HFFc6 (cell line): ENCODE data around the gene ANGPTL2. TPM values are rescaled to one million over a fixed set of nuclear protein-coding genes. Genes with fewer than 3 reads are reported as not detected.

Experiments used
- DNase-seq: peaks from one replicate; pipeline ENCODE4 v3.0.0-alpha.2; 2018
- H3K27ac Mint-ChIP-seq: 2 replicates; pipeline ENCODE4 v1.8.0; 2020; ENCODE audit warnings: mild to moderate bottlenecking, mixed read lengths
- H3K27me3 Mint-ChIP-seq: 2 replicates; pipeline ENCODE4 v1.8.0; 2021; ENCODE audit warnings: mild to moderate bottlenecking, moderate library complexity, mixed read lengths; ENCODE audit not compliant: insufficient read depth
- H3K36me3 Mint-ChIP-seq: 2 replicates; pipeline ENCODE4 v1.8.0; 2021; ENCODE audit warnings: low read depth, mixed read lengths
- H3K4me1 Mint-ChIP-seq: 2 replicates; pipeline ENCODE4 v1.8.0; 2020; ENCODE audit warnings: low read depth, mixed read lengths
- H3K4me3 Mint-ChIP-seq: 2 replicates; pipeline ENCODE4 v1.8.0; 2020; ENCODE audit warnings: mild to moderate bottlenecking, moderate library complexity, mixed read lengths
- H3K9me3 Mint-ChIP-seq: 2 replicates; pipeline ENCODE4 v1.8.0; 2020; ENCODE audit warnings: mild to moderate bottlenecking, mixed read lengths
- total RNA-seq, 6 experiments: library from RNA; stranded (reverse); fragmentation: NEBNext Ultra II Directional; extraction: Animal tissue kit (Norgen Biotek cat#: 25700); gene quantifications; 2 replicates in 1 of 6; 3 replicates in 5 of 6; pipeline ENCODE4 v1.2.3, GENCODE V29; 2021
- TF ChIP-seq, protein P1 (sequence below): fragments of 200-600 bp; sonication (generic); IDR thresholded peaks from 2 replicates; pipeline ENCODE4 v1.5.0; 2021; ENCODE audit warnings: antibody characterized with exemption, mild to moderate bottlenecking

ANGPTL2 gene
- total RNA-seq, 6 experiments from 2014 or later, result 15.0 to 20.9 (median 19.4) TPM

- Mint-ChIP-seq H3K4me3 (no peak overlapping the region), H3K36me3 (no peaks in the 10 kb centered on the region), H3K4me1 (peaks cover 21% of the 10 kb centered on the region), H3K9me3 (no peaks in the 10 kb centered on the region), H3K27me3 (no peaks in the 10 kb centered on the region), H3K27ac (no peak overlapping the region)
- no peak for DNase-seq
- TF ChIP-seq, protein P1, sequence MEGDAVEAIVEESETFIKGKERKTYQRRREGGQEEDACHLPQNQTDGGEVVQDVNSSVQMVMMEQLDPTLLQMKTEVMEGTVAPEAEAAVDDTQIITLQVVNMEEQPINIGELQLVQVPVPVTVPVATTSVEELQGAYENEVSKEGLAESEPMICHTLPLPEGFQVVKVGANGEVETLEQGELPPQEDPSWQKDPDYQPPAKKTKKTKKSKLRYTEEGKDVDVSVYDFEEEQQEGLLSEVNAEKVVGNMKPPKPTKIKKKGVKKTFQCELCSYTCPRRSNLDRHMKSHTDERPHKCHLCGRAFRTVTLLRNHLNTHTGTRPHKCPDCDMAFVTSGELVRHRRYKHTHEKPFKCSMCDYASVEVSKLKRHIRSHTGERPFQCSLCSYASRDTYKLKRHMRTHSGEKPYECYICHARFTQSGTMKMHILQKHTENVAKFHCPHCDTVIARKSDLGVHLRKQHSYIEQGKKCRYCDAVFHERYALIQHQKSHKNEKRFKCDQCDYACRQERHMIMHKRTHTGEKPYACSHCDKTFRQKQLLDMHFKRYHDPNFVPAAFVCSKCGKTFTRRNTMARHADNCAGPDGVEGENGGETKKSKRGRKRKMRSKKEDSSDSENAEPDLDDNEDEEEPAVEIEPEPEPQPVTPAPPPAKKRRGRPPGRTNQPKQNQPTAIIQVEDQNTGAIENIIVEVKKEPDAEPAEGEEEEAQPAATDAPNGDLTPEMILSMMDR, result no peak
These were observed 10.4 kb downstream of the ANGPTL2 start for GRCh38 chr9:127112056-127112455.

- H3K4me3 Mint-ChIP-seq, result no peak overlapping the region
- no peaks in the 10 kb centered on the region for H3K9me3 Mint-ChIP-seq
- TF ChIP-seq, protein P1, result no peak
- peaks cover 5% of the 10 kb centered on the region; the same call in 1 of the 2 replicates for H3K36me3 Mint-ChIP-seq
- peaks cover 29% of the 10 kb centered on the region for H3K4me1 Mint-ChIP-seq
- no peak for DNase-seq
- no peak overlapping the region for H3K27ac Mint-ChIP-seq
- no peaks in the 10 kb centered on the region for H3K27me3 Mint-ChIP-seq
These were observed 13.2 kb downstream of the ANGPTL2 start for GRCh38 chr9:127109212-127109711.

GRCh38 chr9:127107929-127108876 lies 14.2 kb downstream of the ANGPTL2 start:
- H3K4me3 Mint-ChIP-seq, result no peak overlapping the region
- no peaks in the 10 kb centered on the region for H3K9me3 Mint-ChIP-seq
- no peak overlapping the region for H3K27ac Mint-ChIP-seq
- DNase-seq, result no peak
- TF ChIP-seq, protein P1, result no peak
- H3K4me1 Mint-ChIP-seq, result peaks cover 29% of the 10 kb centered on the region
- peaks cover 5% of the 10 kb centered on the region; the same call in 1 of the 2 replicates for H3K36me3 Mint-ChIP-seq
- H3K27me3 Mint-ChIP-seq, result no peaks in the 10 kb centered on the region

DNA sequence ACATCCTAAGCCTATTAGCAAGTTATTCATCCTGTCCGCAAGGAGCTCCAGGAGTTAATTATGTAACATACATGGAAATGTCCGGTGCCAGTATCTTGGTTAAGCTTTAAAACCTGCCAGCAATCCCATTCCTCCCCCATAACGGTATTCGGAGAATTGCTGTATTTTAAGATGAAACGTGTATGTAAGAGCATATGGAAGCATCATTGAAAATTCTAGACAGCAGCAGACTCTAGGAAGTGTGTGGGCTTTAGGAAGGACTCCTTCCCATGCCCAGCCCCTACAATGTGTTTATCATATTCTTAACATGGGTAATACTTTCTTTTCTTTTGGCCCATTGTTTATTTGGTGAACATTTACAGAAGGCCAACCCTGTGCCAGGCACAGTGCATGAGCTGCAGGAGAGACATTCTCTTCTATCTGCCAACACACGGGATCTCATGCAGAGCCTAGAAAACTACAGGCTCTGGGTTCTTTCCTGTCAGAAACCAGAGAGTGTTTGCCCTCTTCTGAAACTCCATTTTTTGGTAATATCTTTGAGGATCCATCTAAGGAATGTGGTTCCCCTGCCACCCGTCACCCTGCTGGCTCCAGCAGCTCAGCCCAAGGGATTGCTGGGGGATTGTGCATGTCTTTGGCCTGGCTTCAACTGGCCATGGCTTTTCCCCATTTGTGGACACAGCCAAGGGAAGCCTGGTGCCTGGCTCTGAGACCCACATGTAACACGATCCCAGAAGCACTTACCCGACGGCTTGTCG lies 15.1 kb downstream of the ANGPTL2 start:
- H3K36me3 Mint-ChIP-seq, result peaks cover 5% of the 10 kb centered on the region; the same call in 1 of the 2 replicates
- H3K9me3 Mint-ChIP-seq, result no peaks in the 10 kb centered on the region
- H3K4me3 Mint-ChIP-seq, result no peak overlapping the region
- no peak for DNase-seq
- H3K27ac Mint-ChIP-seq, result no peak overlapping the region
- no peaks in the 10 kb centered on the region for H3K27me3 Mint-ChIP-seq
- TF ChIP-seq, protein P1, result no peak
- H3K4me1 Mint-ChIP-seq, result peaks cover 25% of the 10 kb centered on the region

GRCh38 chr9:127106466-127106855 lies 16.0 kb downstream of the ANGPTL2 start:
- Mint-ChIP-seq H3K27ac (no peak overlapping the region), H3K9me3 (no peaks in the 10 kb centered on the region), H3K27me3 (no peaks in the 10 kb centered on the region), H3K4me3 (no peak overlapping the region), H3K36me3 (peaks cover 5% of the 10 kb centered on the region; the same call in 1 of the 2 replicates), H3K4me1 (peaks cover 26% of the 10 kb centered on the region)
- no peak for DNase-seq
- TF ChIP-seq, protein P1, result no peak
